ENCODE results near the gene IFIT2. TPM values are rescaled to one million over a fixed set of nuclear protein-coding genes. Genes with fewer than 3 reads are reported as not detected.
A peak's percentile ranks its signal among the peaks of the same experiment; 100 is the strongest.

Gene IFIT2
- total RNA-seq, 1 experiment from 2014 or later = 31.6 TPM

GRCh38 chr10:89297791-89298190 is 4.1 kb upstream of the IFIT2 start:
- peak; percentile 8; the same call in 1 of the 2 replicates for ATAC-seq
- in situ Hi-C loops (cut with HindIII; ENCODE audit: low pct_unique_long_range_greater_than_20kb, low sequenced_read_pairs) = no loop called here
- DNase-seq (ENCODE audit: low read depth, low spot score) = no peak
- H3K27me3 ChIP-seq (ENCODE audit: control insufficient read depth, insufficient read depth, low read length) = no peaks in the 10 kb centered on the region
- H3K27ac ChIP-seq (ENCODE audit: low read length) = peak overlapping the region; percentile 29; the same call in 1 of the 2 replicates
- H3K36me3 ChIP-seq (ENCODE audit: control insufficient read depth, insufficient read depth, low read length) = no peaks in the 10 kb centered on the region
- BruUV-seq (replicated peaks) = no TSS peak
- ChIA-PET CTCF (no interaction called here), POLR2A (interaction anchor here (0.6 kb wide), 1 partner anchor 62 kb away, joined by 3 read pairs; no protein-coding TSS in a partner anchor)
- H3K4me3 ChIP-seq (ENCODE audit: low read depth in 2 of 2, low read length in 2 of 2) = no peak overlapping the region
- peaks cover 4% of the 10 kb centered on the region for H3K4me1 ChIP-seq (ENCODE audit: control insufficient read depth, insufficient read depth, low read length)
- intact Hi-C loops (cut with micrococcal nuclease; ENCODE audit: unreplicated experiment) = no loop called here
- peaks cover 4% of the 10 kb centered on the region; the same call in 1 of the 2 replicates for H3K9me3 ChIP-seq (ENCODE audit: control insufficient read depth, insufficient read depth, low read depth, low read length)
- TF ChIP-seq REST (IDR thresholded peaks at IDR 0.05; ENCODE audit: insufficient read depth in 1 of 2, low read depth in 2 of 2, low read length in 1 of 2) (no peak), CTCF (IDR thresholded peaks at IDR 0.05) (no peak), POLR2AphosphoS5 (IDR thresholded peaks at IDR 0.05; ENCODE audit: low read depth, low read length) (no peak), TCF7L2 (IDR thresholded peaks at IDR 0.05; ENCODE audit: low read depth, low read length) (no peak), SIN3A (IDR thresholded peaks at IDR 0.05; ENCODE audit: borderline replicate concordance, insufficient read depth, low read depth, low read length) (no peak)

GRCh38 chr10:89299031-89299430 is 2.8 kb upstream of the IFIT2 start:
- no peak for TF ChIP-seq SIN3A (IDR thresholded peaks at IDR 0.05; ENCODE audit: borderline replicate concordance, insufficient read depth, low read depth, low read length)
- no peak for TF ChIP-seq TCF7L2 (IDR thresholded peaks at IDR 0.05; ENCODE audit: low read depth, low read length)
- no peak for TF ChIP-seq CTCF (IDR thresholded peaks at IDR 0.05)
- no peak for TF ChIP-seq POLR2AphosphoS5 (IDR thresholded peaks at IDR 0.05; ENCODE audit: low read depth, low read length)
- no peak for TF ChIP-seq REST (IDR thresholded peaks at IDR 0.05; ENCODE audit: insufficient read depth in 1 of 2, low read depth in 2 of 2, low read length in 1 of 2)
- POLR2A ChIA-PET = no interaction called here

More at GRCh38 chr10:89299031-89299430, 2.8 kb upstream of the IFIT2 start:
- DNase-seq (ENCODE audit: low read depth, low spot score) (no peak), ATAC-seq (no peak)
- no peak overlapping the region for H3K27ac ChIP-seq (ENCODE audit: low read length)
- CTCF ChIA-PET = no interaction called here
- intact Hi-C loops (cut with micrococcal nuclease; ENCODE audit: unreplicated experiment) = no loop called here
- H3K4me3 ChIP-seq (ENCODE audit: low read depth in 2 of 2, low read length in 2 of 2) = no peak overlapping the region
- H3K4me1 ChIP-seq (ENCODE audit: control insufficient read depth, insufficient read depth, low read length) = peaks cover 17% of the 10 kb centered on the region
- no peaks in the 10 kb centered on the region for H3K36me3 ChIP-seq (ENCODE audit: control insufficient read depth, insufficient read depth, low read length)
- H3K9me3 ChIP-seq (ENCODE audit: control insufficient read depth, insufficient read depth, low read depth, low read length) = peaks cover 4% of the 10 kb centered on the region; the same call in 1 of the 2 replicates
- H3K27me3 ChIP-seq (ENCODE audit: control insufficient read depth, insufficient read depth, low read length) = no peaks in the 10 kb centered on the region
- in situ Hi-C loops (cut with HindIII; ENCODE audit: low pct_unique_long_range_greater_than_20kb, low sequenced_read_pairs) = no loop called here
- no TSS peak for BruUV-seq (replicated peaks)
